ENCODE measurements around the gene SLIT3.
"Not testable (repeated sequence)": the region's sequence is repeated elsewhere in the genome, so short reads cannot be mapped to it uniquely, and the experiment has no call there.

The SLIT3 gene

GRCh38 chr5:168668078-168668477 is 632.9 kb downstream of the SLIT3 start:
- DNase-seq (ENCODE audit: low spot score), result no peak

- DNase-seq (ENCODE audit: low spot score), result no peak
Measured at GRCh38 chr5:168667301-168667840, 633.6 kb downstream of the SLIT3 start.

GRCh38 chr5:168666356-168666755 is 634.6 kb downstream of the SLIT3 start:
- DNase-seq (ENCODE audit: low spot score), result no peak

- DNase-seq (ENCODE audit: low spot score), result no peak
Measured at GRCh38 chr5:168663276-168664004, 637.5 kb downstream of the SLIT3 start.

- DNase-seq (ENCODE audit: low spot score), result no peak
Measured at GRCh38 chr5:168661593-168662485, 639.1 kb downstream of the SLIT3 start.

GRCh38 chr5:168660691-168661090 is 640.2 kb downstream of the SLIT3 start:
- no peak for DNase-seq (ENCODE audit: low spot score)

- no peak for DNase-seq (ENCODE audit: low spot score)
Measured at GRCh38 chr5:168659286-168659847, 641.6 kb downstream of the SLIT3 start.

GRCh38 chr5:168658394-168658793 is 642.5 kb downstream of the SLIT3 start:
- no peak for DNase-seq (ENCODE audit: low spot score)

GRCh38 chr5:168656633-168657032 is 644.3 kb downstream of the SLIT3 start:
- no peak for DNase-seq (ENCODE audit: low spot score)

- DNase-seq (ENCODE audit: low spot score), result no peak
Measured at GRCh38 chr5:168655316-168655715, 645.6 kb downstream of the SLIT3 start.

GRCh38 chr5:168654211-168654721 is 646.7 kb downstream of the SLIT3 start:
- no peak for DNase-seq (ENCODE audit: low spot score)

GRCh38 chr5:168653626-168654025 is 647.3 kb downstream of the SLIT3 start:
- no peak for DNase-seq (ENCODE audit: low spot score)

- DNase-seq (ENCODE audit: low spot score), result no peak
Measured at GRCh38 chr5:168651648-168652047, 649.3 kb downstream of the SLIT3 start.

GRCh38 chr5:168649306-168649705 is 651.6 kb downstream of the SLIT3 start:
- DNase-seq (ENCODE audit: low spot score), result no peak

GRCh38 chr5:168648576-168648975 is 652.4 kb downstream of the SLIT3 start:
- no peak for DNase-seq (ENCODE audit: low spot score)

GRCh38 chr5:168648016-168648415 is 652.9 kb downstream of the SLIT3 start:
- DNase-seq (ENCODE audit: low spot score), result no peak

- no peak for DNase-seq (ENCODE audit: low spot score)
Measured at GRCh38 chr5:168647083-168647482, 653.9 kb downstream of the SLIT3 start.

GRCh38 chr5:168646335-168646734 is 654.6 kb downstream of the SLIT3 start:
- DNase-seq (ENCODE audit: low spot score), result no peak

GRCh38 chr5:168645195-168645594 is 655.7 kb downstream of the SLIT3 start:
- DNase-seq (ENCODE audit: low spot score), result no peak

- DNase-seq (ENCODE audit: low spot score), result no peak
Measured at GRCh38 chr5:168642019-168642418, 658.9 kb downstream of the SLIT3 start.

GRCh38 chr5:168638846-168639245 is 662.1 kb downstream of the SLIT3 start:
- not testable (repeated sequence) for DNase-seq (ENCODE audit: low spot score)

GRCh38 chr5:168637793-168638192 is 663.1 kb downstream of the SLIT3 start:
- DNase-seq (ENCODE audit: low spot score), result no peak
